Mucosa of descending colon (tissue), 3 donors: ENCODE measurements around the gene FAT2. TPM values are rescaled to one million over a fixed set of nuclear protein-coding genes. Genes with fewer than 3 reads are reported as not detected.

Experiments
- ATAC-seq: fragments of 200-7000 bp; cut with Tn5 transposase; one replicate; pipeline ENCODE4 v1.9.1; 2020; ENCODE audit warnings: mild to moderate bottlenecking, moderate library complexity
- DNase-seq, 3 donors: peaks; one replicate each; pipeline ENCODE4 v3.0.0-alpha.2; 2020
- H3K36me3 ChIP-seq: fragments of 200-600 bp; one replicate; pipeline ENCODE4 v1.8.0; 2021; ENCODE audit warnings: low read depth, mild to moderate bottlenecking
- H3K4me1 ChIP-seq: fragments of 200-600 bp; one replicate; pipeline ENCODE4 v1.8.0; 2021; ENCODE audit warnings: low read depth, mild to moderate bottlenecking
- H3K4me3 ChIP-seq: fragments of 200-600 bp; one replicate; pipeline ENCODE4 v1.8.0; 2021; ENCODE audit warnings: mild to moderate bottlenecking
- H3K9me3 ChIP-seq: fragments of 200-600 bp; one replicate; pipeline ENCODE4 v1.8.0; 2021; ENCODE audit warnings: mild to moderate bottlenecking
- intact Hi-C, 2 donors: fragments of 100-400 bp; cut with DNase I in 1 of 2; cut with micrococcal nuclease in 1 of 2; formaldehyde crosslinking; loops; one replicate each; pipeline versions ENCODE4 v1.11.0 to v1.11.1; 2022; cut with DNase I, micrococcal nuclease
- total RNA-seq, 3 donors: library from RNA; stranded (reverse); fragmentation: NEBNext Ultra II Directional in 2 of 3; extraction: Animal tissue kit (Norgen Biotek cat#: 25700) in 2 of 3; gene quantifications; one replicate each; pipeline versions ENCODE4 v1.2.1 to v1.2.4, GENCODE V29; 2021 to 2023
- TF ChIP-seq, protein P1 (sequence below): fragments of 200-600 bp; IDR thresholded peaks from one replicate; pipeline ENCODE4 v1.8.0; 2022; ENCODE audit warnings: antibody characterized with exemption, mild to moderate bottlenecking
- donor health status: DM: no; HTN: no; CAD: no; lungs with moderate emphysema.
- donor health status: DM: no; HTN: no; CAD: no.
- donor health status: DM: no; HTN: yes; CAD: no.

Gene FAT2
- total RNA-seq, 3 donors from 2014 or later, result not detected

DNA sequence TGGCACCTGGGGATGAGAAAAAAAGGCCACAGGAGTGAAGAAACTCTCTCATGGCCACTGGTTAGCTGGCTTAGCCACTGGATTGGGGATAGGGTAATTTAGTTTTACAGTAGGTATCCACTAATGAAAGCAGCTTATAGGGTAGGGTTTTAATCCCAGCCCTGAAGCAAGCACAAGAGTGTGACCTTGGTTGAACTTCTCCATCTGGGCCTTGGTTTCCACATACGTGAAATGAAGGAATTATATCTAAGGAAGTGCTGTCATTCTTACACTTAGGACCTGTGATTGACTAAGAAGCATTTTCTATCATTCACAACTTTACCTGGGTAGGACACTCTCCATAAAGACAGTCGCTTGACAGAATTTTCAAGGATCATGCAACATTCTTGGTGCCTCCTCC lies 49.6 kb downstream of the FAT2 start:
- TF ChIP-seq, protein P1, sequence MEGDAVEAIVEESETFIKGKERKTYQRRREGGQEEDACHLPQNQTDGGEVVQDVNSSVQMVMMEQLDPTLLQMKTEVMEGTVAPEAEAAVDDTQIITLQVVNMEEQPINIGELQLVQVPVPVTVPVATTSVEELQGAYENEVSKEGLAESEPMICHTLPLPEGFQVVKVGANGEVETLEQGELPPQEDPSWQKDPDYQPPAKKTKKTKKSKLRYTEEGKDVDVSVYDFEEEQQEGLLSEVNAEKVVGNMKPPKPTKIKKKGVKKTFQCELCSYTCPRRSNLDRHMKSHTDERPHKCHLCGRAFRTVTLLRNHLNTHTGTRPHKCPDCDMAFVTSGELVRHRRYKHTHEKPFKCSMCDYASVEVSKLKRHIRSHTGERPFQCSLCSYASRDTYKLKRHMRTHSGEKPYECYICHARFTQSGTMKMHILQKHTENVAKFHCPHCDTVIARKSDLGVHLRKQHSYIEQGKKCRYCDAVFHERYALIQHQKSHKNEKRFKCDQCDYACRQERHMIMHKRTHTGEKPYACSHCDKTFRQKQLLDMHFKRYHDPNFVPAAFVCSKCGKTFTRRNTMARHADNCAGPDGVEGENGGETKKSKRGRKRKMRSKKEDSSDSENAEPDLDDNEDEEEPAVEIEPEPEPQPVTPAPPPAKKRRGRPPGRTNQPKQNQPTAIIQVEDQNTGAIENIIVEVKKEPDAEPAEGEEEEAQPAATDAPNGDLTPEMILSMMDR, result no peak

More for the DNA sequence above, 49.6 kb downstream of the FAT2 start:
- DNase-seq (no peak), ATAC-seq (no peak)
- Histone ChIP-seq H3K4me1 (no peaks in the 10 kb centered on the region), H3K9me3 (no peaks in the 10 kb centered on the region), H3K36me3 (no peaks in the 10 kb centered on the region), H3K4me3 (no peak overlapping the region)
- intact Hi-C loops, result no loop called here

Other genes with a start within 250 kb of the FAT2 start
- gene SLC36A2, start 243.8 kb downstream of the FAT2 start, total RNA-seq, result not detected
- gene SLC36A1, start 143.7 kb downstream of the FAT2 start, total RNA-seq, result 100 to 1,000 TPM in 1 of 3 donors, 10 to 100 TPM in 2; 38.1 to 105 (median 55.2) TPM
- 100 to 1,000 TPM in 2 of 3 donors, 10 to 100 TPM in 1; 78.0 to 410 (median 227) TPM for gene SPARC, start 95.6 kb upstream of the FAT2 start, total RNA-seq
- gene ATOX1, start 167.3 kb upstream of the FAT2 start, total RNA-seq, result 10 to 100 TPM; 52.5 to 54.8 (median 53.6) TPM
- 100 to 1,000 TPM; 121 to 132 (median 127) TPM for gene G3BP1, start 180.6 kb upstream of the FAT2 start, total RNA-seq